ENCODE data around the gene PRPF40A. TPM values are rescaled to one million over a fixed set of nuclear protein-coding genes. Genes with fewer than 3 reads are reported as not detected.

Gene PRPF40A
- total RNA-seq, 2 donors from 2014 or later: 124 to 150 TPM

DNA sequence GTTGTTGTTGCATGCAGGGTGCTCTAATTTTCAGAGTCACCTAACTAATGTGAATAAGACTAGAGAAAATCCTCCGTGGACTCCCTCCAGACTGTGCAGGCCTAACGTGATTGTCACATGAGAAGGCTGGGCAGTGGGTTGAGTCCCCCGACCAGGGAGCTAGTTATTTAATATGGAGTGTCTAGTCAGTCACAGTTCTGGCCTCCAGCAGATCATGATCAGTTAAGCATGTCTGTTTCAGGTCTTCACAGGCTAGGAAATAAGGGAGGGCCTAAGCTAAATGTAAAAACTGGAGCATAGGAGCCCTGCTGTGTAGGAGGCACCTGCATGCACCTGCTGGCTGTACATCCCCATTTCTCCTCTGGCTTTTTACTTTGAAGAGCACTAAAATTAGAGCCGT, 86.8 kb downstream of the PRPF40A start:
- Mint-ChIP-seq H3K4me3 (no peak overlapping the region), H3K9me3 (no peaks in the 10 kb centered on the region), H3K36me3 (no peaks in the 10 kb centered on the region), H3K4me1 (ENCODE audit: low read depth in 2 of 2) (no peaks in the 10 kb centered on the region), H3K27ac (no peak overlapping the region), H3K27me3 (no peaks in the 10 kb centered on the region)
- DNase-seq (ENCODE audit: low spot score) (no peak), ATAC-seq (no peak)

DNA sequence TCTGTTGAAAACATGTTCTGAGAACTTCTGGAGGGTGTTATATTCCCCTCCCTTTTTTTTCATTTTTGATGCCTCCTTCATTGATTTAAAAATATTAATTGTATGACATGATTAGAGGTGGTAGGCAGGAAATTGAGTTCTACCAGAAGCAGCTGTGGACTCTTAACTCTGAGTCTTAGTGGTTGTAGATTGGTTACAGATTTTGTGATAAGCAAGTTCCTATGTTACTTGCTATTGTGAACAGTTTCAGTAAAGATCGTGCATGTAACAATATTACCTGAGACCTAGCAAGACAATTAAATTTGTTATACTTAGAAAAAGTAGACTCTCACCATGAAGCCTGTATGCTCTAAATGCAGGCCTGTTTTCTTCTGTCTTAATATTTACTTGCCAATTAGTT, 88.1 kb downstream of the PRPF40A start:
- no peak overlapping the region for H3K4me3 Mint-ChIP-seq
- ATAC-seq: no peak
- no peaks in the 10 kb centered on the region for H3K9me3 Mint-ChIP-seq
- no peaks in the 10 kb centered on the region for H3K36me3 Mint-ChIP-seq
- H3K27me3 Mint-ChIP-seq: no peaks in the 10 kb centered on the region
- peak overlapping the region in 1 of 2 donors; percentile 9 for H3K27ac Mint-ChIP-seq
- no peak for DNase-seq (ENCODE audit: low spot score)
- H3K4me1 Mint-ChIP-seq (ENCODE audit: low read depth in 2 of 2): no peaks in the 10 kb centered on the region

DNA sequence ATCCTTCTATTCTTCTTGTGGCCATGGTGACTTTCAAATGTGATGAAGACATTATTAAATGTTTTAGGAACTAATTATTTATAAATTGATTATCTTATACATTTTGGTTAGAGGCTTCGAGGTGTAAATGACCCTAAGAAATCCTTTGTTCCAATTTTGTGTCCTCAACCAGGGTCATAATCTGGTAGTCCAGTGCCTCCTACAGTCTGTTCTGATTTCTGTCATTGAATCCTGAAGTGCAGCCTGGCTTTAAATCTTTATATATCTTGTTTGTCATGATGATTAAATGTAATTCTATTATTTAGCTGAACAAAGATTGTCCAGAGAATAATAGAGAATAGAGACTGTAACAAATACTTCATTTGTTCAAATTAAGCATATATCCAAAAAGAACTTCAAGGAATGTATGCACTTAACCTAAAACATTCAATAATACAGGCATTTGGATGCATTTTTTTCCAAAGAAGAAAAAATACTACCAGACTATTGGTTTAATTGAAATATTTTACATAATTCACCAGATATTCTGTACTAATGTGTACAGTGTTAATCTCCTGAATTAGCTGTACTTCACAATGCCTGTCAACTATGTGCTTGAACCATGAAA, 89.8 kb downstream of the PRPF40A start:
- ATAC-seq: no peak
- peaks cover 0 to 8% of the 10 kb centered on the region in 2 donors for H3K4me1 Mint-ChIP-seq (ENCODE audit: low read depth in 2 of 2)
- peak overlapping the region in 1 of 2 donors; percentile 9 for H3K27ac Mint-ChIP-seq
- H3K27me3 Mint-ChIP-seq: no peaks in the 10 kb centered on the region
- no peaks in the 10 kb centered on the region for H3K36me3 Mint-ChIP-seq
- no peak for DNase-seq (ENCODE audit: low spot score)
- H3K4me3 Mint-ChIP-seq: no peak overlapping the region
- no peaks in the 10 kb centered on the region for H3K9me3 Mint-ChIP-seq

DNA sequence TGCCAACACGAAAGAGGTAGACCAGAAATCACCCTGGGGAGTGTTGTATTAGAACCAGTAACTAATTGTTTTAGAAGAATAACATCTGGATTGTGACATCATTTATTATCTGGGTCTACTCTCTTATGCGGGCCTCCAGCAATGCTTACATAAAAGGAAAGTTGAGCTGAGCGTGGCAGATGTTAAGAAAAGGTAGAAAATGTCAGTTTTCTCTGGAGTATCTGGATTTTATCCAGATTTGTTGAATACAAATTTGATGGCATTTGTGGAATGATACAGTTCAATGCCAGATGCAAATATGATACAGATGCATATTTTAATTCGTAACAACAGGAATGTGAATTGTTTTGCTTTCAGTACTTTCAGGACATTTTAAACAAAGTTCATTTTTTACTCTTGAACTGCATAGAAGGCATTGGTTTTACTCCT, 90.3 kb downstream of the PRPF40A start:
- Mint-ChIP-seq H3K27me3 (no peaks in the 10 kb centered on the region), H3K27ac (peak overlapping the region in 1 of 2 donors; percentile 19), H3K9me3 (no peaks in the 10 kb centered on the region), H3K4me1 (ENCODE audit: low read depth in 2 of 2) (peaks cover 0 to 8% of the 10 kb centered on the region in 2 donors), H3K4me3 (no peak overlapping the region), H3K36me3 (no peaks in the 10 kb centered on the region)
- ATAC-seq (no peak), DNase-seq (ENCODE audit: low spot score) (no peak)

DNA sequence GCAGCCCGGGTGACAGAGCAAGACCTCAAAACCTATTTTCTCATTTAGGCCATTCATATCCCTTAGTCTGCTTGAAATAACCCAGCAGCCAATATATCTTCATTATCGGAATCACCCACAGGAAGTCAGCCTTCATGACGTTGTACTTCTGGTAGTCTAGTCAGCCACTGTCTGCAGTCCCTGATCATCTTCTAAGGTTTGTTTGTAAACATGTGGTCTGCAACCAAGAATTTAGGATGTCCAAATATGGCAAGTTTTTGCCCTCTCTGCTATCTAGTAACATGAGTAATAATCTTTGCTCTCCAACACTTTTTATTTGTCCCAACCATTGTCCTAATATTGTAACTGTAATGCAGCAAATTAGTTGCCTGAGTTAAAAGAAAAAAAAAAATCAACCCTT, 92.5 kb downstream of the PRPF40A start:
- Mint-ChIP-seq H3K27me3 (peaks cover 0 to 7% of the 10 kb centered on the region in 2 donors), H3K9me3 (no peaks in the 10 kb centered on the region), H3K4me1 (ENCODE audit: low read depth in 2 of 2) (peaks cover 0 to 18% of the 10 kb centered on the region in 2 donors), H3K27ac (no peak overlapping the region), H3K4me3 (no peak overlapping the region), H3K36me3 (no peaks in the 10 kb centered on the region)
- ATAC-seq (no peak), DNase-seq (ENCODE audit: low spot score) (no peak)

DNA sequence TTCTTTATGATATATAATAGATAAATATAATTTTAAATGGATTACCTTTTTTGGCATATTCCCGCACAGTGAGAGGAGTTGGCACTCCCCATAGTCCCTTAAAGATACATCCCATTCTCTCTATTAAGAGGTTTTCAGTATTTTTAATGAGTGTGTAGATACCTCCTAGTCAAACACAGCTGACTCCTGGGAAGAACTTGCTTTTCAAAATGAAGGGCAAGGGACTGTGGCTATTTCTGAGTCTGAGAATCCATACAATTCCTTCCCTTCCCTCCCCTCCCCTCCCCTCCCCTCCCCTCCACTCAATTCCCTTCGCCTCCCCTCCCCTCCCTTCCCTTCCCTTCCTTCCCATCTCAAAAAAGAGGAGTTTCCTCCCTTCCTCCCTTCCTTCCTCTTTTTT, 93.5 kb downstream of the PRPF40A start:
- Mint-ChIP-seq H3K27ac (peak overlapping the region in 1 of 2 donors; percentile 22), H3K9me3 (no peaks in the 10 kb centered on the region), H3K4me3 (no peak overlapping the region), H3K27me3 (peaks cover 0 to 7% of the 10 kb centered on the region in 2 donors), H3K36me3 (no peaks in the 10 kb centered on the region), H3K4me1 (ENCODE audit: low read depth in 2 of 2) (peaks cover 0 to 18% of the 10 kb centered on the region in 2 donors)
- DNase-seq (ENCODE audit: low spot score): no peak
- no peak for ATAC-seq

DNA sequence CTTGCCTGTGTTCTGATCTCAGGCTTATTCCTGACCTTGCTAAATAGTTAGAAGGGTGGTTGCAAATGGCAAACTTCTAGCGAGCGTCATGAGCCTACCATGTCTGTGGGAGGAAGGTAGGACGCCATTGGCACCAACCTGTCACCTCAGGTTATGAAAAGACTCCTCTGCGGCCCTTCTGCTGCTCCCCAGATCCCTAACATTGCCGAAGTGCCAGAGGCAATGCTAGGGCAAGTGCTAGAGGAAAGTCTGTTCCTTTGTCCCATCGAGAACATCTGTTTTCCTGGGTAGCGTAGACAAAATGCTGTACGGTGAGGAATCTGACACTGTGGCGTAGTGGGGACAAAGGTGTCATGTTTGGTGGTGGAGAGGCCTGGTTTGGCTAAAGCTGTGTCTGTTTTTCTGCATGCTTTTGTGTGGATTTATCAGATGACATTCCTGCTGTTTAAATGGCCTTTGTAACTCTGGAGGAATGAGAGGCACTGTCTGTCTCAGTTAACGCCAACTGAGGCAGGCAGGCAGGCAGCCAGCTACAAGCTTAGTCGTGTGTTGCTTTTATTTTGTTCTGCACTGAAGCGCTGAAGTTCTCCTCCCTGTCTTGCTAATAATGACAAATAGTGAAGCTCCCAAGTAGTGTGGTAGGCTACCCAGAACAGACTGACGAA, 94.1 kb downstream of the PRPF40A start:
- H3K4me3 Mint-ChIP-seq: no peak overlapping the region
- peak overlapping the region in 1 of 2 donors; percentile 22 for H3K27ac Mint-ChIP-seq
- ATAC-seq (no peak), DNase-seq (ENCODE audit: low spot score) (no peak)
- H3K4me1 Mint-ChIP-seq (ENCODE audit: low read depth in 2 of 2): peaks cover 0 to 18% of the 10 kb centered on the region in 2 donors
- H3K36me3 Mint-ChIP-seq: no peaks in the 10 kb centered on the region
- peaks cover 0 to 7% of the 10 kb centered on the region in 2 donors for H3K27me3 Mint-ChIP-seq
- no peaks in the 10 kb centered on the region for H3K9me3 Mint-ChIP-seq

DNA sequence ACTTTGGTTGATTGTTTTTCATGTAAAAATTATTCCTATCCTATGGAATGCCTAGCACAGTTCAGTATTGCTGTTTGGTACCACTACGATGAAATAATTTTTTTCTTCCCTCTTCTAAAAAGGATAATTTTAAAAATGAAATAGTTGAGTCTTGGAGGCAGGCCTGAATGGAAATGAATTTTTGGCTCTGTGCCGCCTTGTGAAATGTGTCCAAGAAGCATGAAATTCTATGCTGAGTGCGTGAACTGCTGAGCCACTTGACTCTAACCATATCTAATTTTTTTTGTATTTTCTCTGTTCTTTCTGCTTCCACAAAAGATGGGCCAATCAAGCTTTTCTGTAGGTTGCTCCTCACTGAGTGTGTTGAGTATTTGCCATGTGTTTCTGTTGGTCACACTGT, 95.0 kb downstream of the PRPF40A start:
- no peak overlapping the region for H3K4me3 Mint-ChIP-seq
- H3K9me3 Mint-ChIP-seq: no peaks in the 10 kb centered on the region
- peaks cover 0 to 7% of the 10 kb centered on the region in 2 donors for H3K27me3 Mint-ChIP-seq
- no peak for ATAC-seq
- DNase-seq (ENCODE audit: low spot score): no peak
- peak overlapping the region in 1 of 2 donors; percentile 52 for H3K27ac Mint-ChIP-seq
- H3K4me1 Mint-ChIP-seq (ENCODE audit: low read depth in 2 of 2): peaks cover 0 to 18% of the 10 kb centered on the region in 2 donors
- H3K36me3 Mint-ChIP-seq: no peaks in the 10 kb centered on the region

DNA sequence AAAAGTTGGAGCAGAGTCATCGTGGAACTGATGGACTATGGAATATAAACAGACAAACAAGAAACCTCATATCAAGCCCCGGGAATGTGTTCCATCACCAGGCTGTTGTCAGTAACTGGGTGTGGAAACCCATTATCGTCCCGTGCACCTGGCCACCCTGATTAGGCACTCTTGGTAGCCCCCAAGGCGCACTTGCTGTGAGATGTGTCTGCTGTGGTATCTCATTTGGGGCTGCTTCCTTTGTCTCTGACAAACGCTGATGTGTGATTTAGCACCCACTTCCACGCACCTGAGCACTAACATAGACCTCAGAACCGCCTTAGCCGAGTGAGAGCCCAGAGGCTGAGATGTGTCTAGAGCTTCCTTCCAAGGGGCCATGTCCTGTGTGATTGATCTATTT, 96.3 kb downstream of the PRPF40A start:
- DNase-seq (ENCODE audit: low spot score) (no peak), ATAC-seq (no peak)
- Mint-ChIP-seq H3K27me3 (peaks cover 0 to 7% of the 10 kb centered on the region in 2 donors), H3K9me3 (no peaks in the 10 kb centered on the region), H3K36me3 (no peaks in the 10 kb centered on the region), H3K27ac (peak overlapping the region in 1 of 2 donors; percentile 52), H3K4me3 (no peak overlapping the region), H3K4me1 (ENCODE audit: low read depth in 2 of 2) (peaks cover 0 to 18% of the 10 kb centered on the region in 2 donors)

DNA sequence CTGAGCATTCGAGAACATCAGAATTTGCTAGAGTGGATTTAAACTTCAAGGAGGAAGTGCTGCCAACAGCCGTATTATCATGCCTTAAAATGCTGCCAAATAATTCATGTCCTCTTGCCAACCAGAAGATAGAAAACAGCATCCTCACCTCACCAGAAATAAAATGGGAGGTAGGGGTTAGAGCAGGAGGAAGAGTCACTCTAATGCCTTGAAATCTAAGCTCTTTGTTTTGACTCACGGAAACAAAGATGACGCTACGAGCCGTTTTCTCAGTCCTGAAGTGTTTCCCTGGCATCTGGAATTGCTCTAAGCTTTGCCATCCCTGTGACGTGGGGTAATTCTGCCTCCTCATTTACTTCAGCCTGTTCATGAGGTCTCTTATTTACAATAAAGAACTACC, 97.1 kb downstream of the PRPF40A start:
- H3K4me3 Mint-ChIP-seq: no peak overlapping the region
- ATAC-seq (no peak), DNase-seq (ENCODE audit: low spot score) (no peak)

DNA sequence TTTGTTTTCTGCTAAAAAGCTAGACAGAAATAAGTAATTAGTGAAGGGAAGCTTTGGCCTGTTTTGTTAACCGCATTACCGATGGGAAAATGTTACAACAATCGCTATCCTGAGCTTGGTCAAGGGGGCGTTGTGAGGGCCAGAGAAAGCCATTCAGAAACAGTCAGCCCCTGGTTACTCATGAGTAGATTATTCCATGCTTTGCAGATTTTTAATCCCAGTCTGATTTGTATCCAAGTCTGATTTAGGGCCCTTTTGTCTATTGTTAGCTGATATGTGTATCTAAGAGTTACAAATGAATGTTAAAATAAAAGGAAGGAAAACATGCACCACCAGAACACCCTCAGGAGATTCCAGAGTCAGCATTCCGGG, 99.1 kb downstream of the PRPF40A start:
- Mint-ChIP-seq H3K4me3 (no peak overlapping the region), H3K9me3 (no peaks in the 10 kb centered on the region), H3K4me1 (ENCODE audit: low read depth in 2 of 2) (peaks cover 10 to 30% of the 10 kb centered on the region in 2 donors), H3K27ac (no peak overlapping the region), H3K27me3 (peaks cover 0 to 7% of the 10 kb centered on the region in 2 donors), H3K36me3 (no peaks in the 10 kb centered on the region)
- DNase-seq (ENCODE audit: low spot score) (no peak), ATAC-seq (no peak)

More for the DNA sequence above, 97.1 kb downstream of the PRPF40A start:
- H3K27ac Mint-ChIP-seq: peak overlapping the region in 1 of 2 donors; percentile 27
- peaks cover 0 to 19% of the 10 kb centered on the region in 2 donors for H3K4me1 Mint-ChIP-seq (ENCODE audit: low read depth in 2 of 2)
- no peaks in the 10 kb centered on the region for H3K9me3 Mint-ChIP-seq
- H3K27me3 Mint-ChIP-seq: peaks cover 0 to 7% of the 10 kb centered on the region in 2 donors
- no peaks in the 10 kb centered on the region for H3K36me3 Mint-ChIP-seq

DNA sequence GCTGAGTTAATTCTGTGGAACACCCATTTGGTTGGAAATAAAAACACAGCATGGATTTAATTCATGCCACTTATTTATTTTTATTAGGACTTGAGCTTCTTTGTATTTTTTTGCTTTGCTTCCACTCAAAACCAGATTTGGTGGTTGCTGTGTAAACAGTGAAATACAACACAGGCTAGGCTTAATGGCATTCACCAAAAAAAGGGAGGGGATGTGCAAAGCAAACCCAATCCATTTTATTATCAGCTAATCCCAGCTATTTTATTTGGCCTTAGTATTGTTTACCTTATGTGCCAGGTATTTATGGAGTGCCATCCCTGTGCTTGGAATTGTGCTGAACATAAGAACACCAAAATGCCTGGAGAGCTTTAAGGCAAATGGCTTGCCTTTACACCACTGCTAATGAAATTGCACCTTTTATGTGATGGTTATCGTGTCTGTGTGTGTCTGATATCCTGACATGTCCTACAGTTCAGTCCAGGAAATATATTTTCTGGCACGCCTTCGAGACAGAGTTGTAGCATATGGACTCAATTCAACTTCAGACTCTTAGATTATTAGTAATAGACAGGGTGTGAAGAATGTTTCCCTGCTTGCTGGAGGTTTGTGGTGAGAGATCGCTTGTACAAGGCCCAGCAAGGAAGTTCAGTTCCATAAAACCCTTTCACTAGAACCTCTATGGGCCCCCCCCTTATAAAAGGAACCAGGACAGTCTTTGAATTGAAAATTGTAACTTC, 99.6 kb downstream of the PRPF40A start:
- no peak for DNase-seq (ENCODE audit: low spot score)
- ATAC-seq: no peak
- Mint-ChIP-seq H3K4me1 (ENCODE audit: low read depth in 2 of 2) (peaks cover 16 to 32% of the 10 kb centered on the region in 2 donors), H3K36me3 (no peaks in the 10 kb centered on the region), H3K27me3 (peaks cover 0 to 7% of the 10 kb centered on the region in 2 donors), H3K9me3 (no peaks in the 10 kb centered on the region), H3K27ac (no peak overlapping the region), H3K4me3 (no peak overlapping the region)

DNA sequence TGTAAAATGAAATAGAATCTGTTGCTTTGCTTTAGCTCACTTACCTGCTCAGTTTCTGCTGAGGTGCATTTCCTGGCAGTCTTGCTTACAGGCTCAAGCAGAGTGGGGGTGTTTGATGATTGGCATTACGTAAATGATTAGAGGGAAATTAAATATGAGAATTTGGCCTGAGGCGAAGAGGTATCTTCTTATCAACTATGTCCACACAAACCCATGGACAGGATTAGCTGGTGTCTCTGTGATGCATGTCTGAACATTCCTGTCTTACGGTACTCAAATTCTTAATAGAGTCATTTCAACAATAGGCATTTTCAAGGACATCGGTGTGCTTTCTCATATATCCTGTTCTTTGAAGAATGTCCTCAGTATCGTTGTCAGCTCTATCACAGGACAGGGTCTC, 102.1 kb downstream of the PRPF40A start:
- ATAC-seq (no peak), DNase-seq (ENCODE audit: low spot score) (no peak)
- Mint-ChIP-seq H3K9me3 (no peaks in the 10 kb centered on the region), H3K4me3 (no peak overlapping the region), H3K4me1 (ENCODE audit: low read depth in 2 of 2) (peaks cover 26 to 37% of the 10 kb centered on the region in 2 donors), H3K36me3 (no peaks in the 10 kb centered on the region), H3K27ac (peak overlapping the region in 1 of 2 donors; percentile 96), H3K27me3 (no peaks in the 10 kb centered on the region)

DNA sequence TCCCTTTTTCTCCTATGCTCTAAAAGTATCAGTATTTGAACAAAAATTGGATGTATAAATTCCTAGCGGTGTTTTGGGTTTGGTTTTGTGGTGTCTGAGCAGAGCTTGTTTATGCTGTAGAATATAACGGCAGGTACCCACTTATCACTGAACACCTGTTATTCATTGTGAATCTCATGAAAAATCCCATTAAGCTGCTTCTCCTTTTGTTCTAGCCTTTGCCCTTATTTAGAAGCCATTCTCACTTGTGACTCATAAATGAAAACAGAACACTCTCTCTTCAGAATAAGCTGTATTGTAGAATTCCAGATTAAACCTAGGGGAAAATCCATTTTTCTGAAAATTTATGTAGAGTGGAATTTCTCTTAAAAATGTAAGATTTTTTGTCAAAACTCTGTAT, 104.0 kb downstream of the PRPF40A start:
- H3K4me3 Mint-ChIP-seq: peak overlapping the region; percentile 78
- peaks cover 26 to 40% of the 10 kb centered on the region in 2 donors for H3K4me1 Mint-ChIP-seq (ENCODE audit: low read depth in 2 of 2)
- H3K9me3 Mint-ChIP-seq: no peaks in the 10 kb centered on the region
- no peaks in the 10 kb centered on the region for H3K36me3 Mint-ChIP-seq
- ATAC-seq (no peak), DNase-seq (ENCODE audit: low spot score) (no peak)
- H3K27ac Mint-ChIP-seq: peak overlapping the region; percentile 75 to 96
- H3K27me3 Mint-ChIP-seq: no peaks in the 10 kb centered on the region

Measured in natural killer cell treated with Interleukin-12 subunit alpha and Interleukin-12 subunit beta and Interleukin-15 and Interleukin-18, amount 100 ng/mL, for 72 hours (primary cell).